ENCODE data around the gene ERAP2.
"Not testable (repeated sequence)": the region's sequence is repeated elsewhere in the genome, so short reads cannot be mapped to it uniquely, and the experiment has no call there.

Gene ERAP2

GRCh38 chr5:96838201-96839070, 37.9 kb upstream of the ERAP2 start:
- no peak for DNase-seq (ENCODE audit: low read depth)
- no peak for TF ChIP-seq CTCF (conservative IDR thresholded peaks at IDR 0.05; ENCODE audit: low read depth, low read length)
- no peak overlapping the region for H3K4me3 ChIP-seq (ENCODE audit: low read depth, low read length)

GRCh38 chr5:96839071-96839592, 37.2 kb upstream of the ERAP2 start:
- no peak for DNase-seq (ENCODE audit: low read depth)
- TF ChIP-seq CTCF (conservative IDR thresholded peaks at IDR 0.05; ENCODE audit: low read depth, low read length) = no peak
- H3K4me3 ChIP-seq (ENCODE audit: low read depth, low read length) = no peak overlapping the region

GRCh38 chr5:96841931-96842330, 34.4 kb upstream of the ERAP2 start:
- not testable (repeated sequence) for H3K4me3 ChIP-seq (ENCODE audit: low read depth, low read length); DNase-seq (ENCODE audit: low read depth)

- DNase-seq (ENCODE audit: low read depth) = no peak
- no peak overlapping the region for H3K4me3 ChIP-seq (ENCODE audit: low read depth, low read length)
- TF ChIP-seq CTCF (conservative IDR thresholded peaks at IDR 0.05; ENCODE audit: low read depth, low read length) = no peak
Observed at GRCh38 chr5:96843140-96843539, 33.2 kb upstream of the ERAP2 start.

- H3K4me3 ChIP-seq (ENCODE audit: low read depth, low read length) = no peak overlapping the region
- no peak for TF ChIP-seq CTCF (conservative IDR thresholded peaks at IDR 0.05; ENCODE audit: low read depth, low read length)
- DNase-seq (ENCODE audit: low read depth) = peak; percentile 54
Observed at GRCh38 chr5:96844481-96844990, 31.8 kb upstream of the ERAP2 start.

- DNase-seq (ENCODE audit: low read depth) = no peak
- no peak overlapping the region for H3K4me3 ChIP-seq (ENCODE audit: low read depth, low read length)
- TF ChIP-seq CTCF (conservative IDR thresholded peaks at IDR 0.05; ENCODE audit: low read depth, low read length) = no peak
Observed at GRCh38 chr5:96851312-96852062, 24.8 kb upstream of the ERAP2 start.

- DNase-seq (ENCODE audit: low read depth) = no peak
- no peak overlapping the region for H3K4me3 ChIP-seq (ENCODE audit: low read depth, low read length)
- no peak for TF ChIP-seq CTCF (conservative IDR thresholded peaks at IDR 0.05; ENCODE audit: low read depth, low read length)
Observed at GRCh38 chr5:96852759-96853158, 23.5 kb upstream of the ERAP2 start.

Measured in choroid plexus epithelial cell (primary cell).